ENCODE data around the gene ZNF407. TPM values are rescaled to one million over a fixed set of nuclear protein-coding genes. Genes with fewer than 3 reads are reported as not detected.

ZNF407 gene
- total and polyA plus RNA-seq, 2 of the 13 experiments (the other 11 are each of a cell fraction or from before 2014, with no cell fraction given), result 2.3 to 8.7 TPM

GRCh38 chr18:74734013-74734444, 136.4 kb downstream of the ZNF407 start (continued):
- TF ChIP-seq ZNF407 (CRISPR knock-in tag; IDR thresholded peaks at IDR 0.05; ENCODE audit: not compliant biosample characterization), result no peak
- TF ChIP-seq NR1H2 (CRISPR knock-in tag; IDR thresholded peaks at IDR 0.05; ENCODE audit: borderline replicate concordance, low read depth), result no peak
- TF ChIP-seq ZNF335 (CRISPR knock-in tag; IDR thresholded peaks at IDR 0.05), result no peak
- no peak for TF ChIP-seq LRRFIP1 (CRISPR knock-in tag; conservative IDR thresholded peaks at IDR 0.05)
- no peak for TF ChIP-seq NKX3-1 (CRISPR knock-in tag; IDR thresholded peaks at IDR 0.05)
- no peak for TF ChIP-seq THAP8 (CRISPR knock-in tag; IDR thresholded peaks at IDR 0.05; ENCODE audit: borderline replicate concordance)
- no peak for TF ChIP-seq BORCS8-MEF2B (CRISPR knock-in tag; IDR thresholded peaks at IDR 0.05)
- TF ChIP-seq ZNF713 (CRISPR knock-in tag; IDR thresholded peaks at IDR 0.05), result no peak
- TF ChIP-seq MTERF4 (CRISPR knock-in tag; IDR thresholded peaks at IDR 0.05), result no peak
- TF ChIP-seq WIZ (CRISPR knock-in tag; IDR thresholded peaks at IDR 0.05), result no peak
- TF ChIP-seq AGO2 (optimal IDR thresholded peaks at IDR 0.05; ENCODE audit: low read depth, low read length), result no peak
- TF ChIP-seq ZFP62 (CRISPR knock-in tag; IDR thresholded peaks at IDR 0.05), result no peak
- no peak for TF ChIP-seq STAG1 (CRISPR knock-in tag; IDR thresholded peaks at IDR 0.05)
- peak; percentile 47; the same call in 1 of the 2 replicates for TF ChIP-seq KAT7 (CRISPR knock-in tag; IDR thresholded peaks at IDR 0.05; ENCODE audit: borderline replicate concordance)
- TF ChIP-seq ZNF607 (CRISPR knock-in tag; IDR thresholded peaks at IDR 0.05; ENCODE audit: borderline replicate concordance), result no peak
- TF ChIP-seq RAD51 (IDR thresholded peaks at IDR 0.05; ENCODE audit: borderline replicate concordance), result no peak
- TF ChIP-seq ZNF317 (CRISPR knock-in tag; IDR thresholded peaks at IDR 0.05), result 0 out of 2 replicates have a peak, but pooled peaks have one; percentile 22
- TF ChIP-seq ZFP90 (CRISPR knock-in tag; IDR thresholded peaks at IDR 0.05; ENCODE audit: borderline replicate concordance), result no peak
- no peak for TF ChIP-seq SUZ12 (IDR thresholded peaks at IDR 0.05; ENCODE audit: low read depth, low read length)
